C4-2B (cell line): Measurements from ENCODE around the gene FAM20C.

ENCODE experiments used
- H3K27ac ChIP-seq: fragments of 450-650 bp; 2 replicates; pipeline ENCODE4 v1.5.1; 2017
- ZFX ChIP-seq: fragments of 450-650 bp; IDR thresholded peaks from 2 replicates; pipeline ENCODE4 v1.6.1; 2017
- TF ChIP-seq, protein P1 (sequence below): fragments of 450-650 bp; conservative IDR thresholded peaks from 2 replicates; pipeline ENCODE4 v1.5.1; 2017; ENCODE audit warnings: mild to moderate bottlenecking

The FAM20C gene

DNA sequence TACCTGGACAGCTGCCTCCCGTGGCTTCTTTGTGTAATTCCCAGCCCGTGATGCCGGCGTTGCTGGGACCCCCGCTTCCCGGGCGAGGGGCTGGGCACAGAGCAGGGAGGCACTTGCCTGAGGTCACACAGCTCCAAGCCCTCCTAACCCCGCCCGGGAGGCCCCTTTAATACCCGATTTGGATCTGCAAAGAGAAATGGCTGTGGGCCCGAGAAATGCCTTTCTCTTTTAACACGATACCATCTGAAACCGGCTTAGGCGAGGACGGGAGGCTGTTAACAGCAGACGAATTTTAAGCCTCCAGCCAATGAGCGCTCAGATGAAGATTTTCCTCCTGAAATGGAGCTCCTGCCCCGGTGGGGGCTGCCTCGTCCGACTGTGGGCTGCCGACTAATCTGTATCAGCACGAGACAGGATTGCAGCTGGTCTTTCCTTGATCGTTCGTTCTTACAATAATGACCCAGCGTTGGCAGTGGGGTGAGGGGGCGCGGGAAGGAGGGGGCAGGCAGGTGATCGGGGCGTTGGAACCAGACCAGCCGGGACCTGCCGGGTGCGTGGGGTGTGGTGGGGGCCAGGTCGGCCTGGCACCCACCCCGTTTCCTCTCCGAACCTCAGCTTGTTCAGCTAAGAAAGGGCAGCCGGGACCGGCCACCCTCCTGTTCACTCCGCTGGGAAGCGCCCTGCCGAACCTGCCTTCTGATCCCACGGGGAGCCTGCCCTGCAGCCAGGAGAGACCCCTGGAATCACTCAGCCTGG is 61.4 kb downstream of the FAM20C start:
- H3K27ac ChIP-seq = no peak overlapping the region
- TF ChIP-seq, protein P1, sequence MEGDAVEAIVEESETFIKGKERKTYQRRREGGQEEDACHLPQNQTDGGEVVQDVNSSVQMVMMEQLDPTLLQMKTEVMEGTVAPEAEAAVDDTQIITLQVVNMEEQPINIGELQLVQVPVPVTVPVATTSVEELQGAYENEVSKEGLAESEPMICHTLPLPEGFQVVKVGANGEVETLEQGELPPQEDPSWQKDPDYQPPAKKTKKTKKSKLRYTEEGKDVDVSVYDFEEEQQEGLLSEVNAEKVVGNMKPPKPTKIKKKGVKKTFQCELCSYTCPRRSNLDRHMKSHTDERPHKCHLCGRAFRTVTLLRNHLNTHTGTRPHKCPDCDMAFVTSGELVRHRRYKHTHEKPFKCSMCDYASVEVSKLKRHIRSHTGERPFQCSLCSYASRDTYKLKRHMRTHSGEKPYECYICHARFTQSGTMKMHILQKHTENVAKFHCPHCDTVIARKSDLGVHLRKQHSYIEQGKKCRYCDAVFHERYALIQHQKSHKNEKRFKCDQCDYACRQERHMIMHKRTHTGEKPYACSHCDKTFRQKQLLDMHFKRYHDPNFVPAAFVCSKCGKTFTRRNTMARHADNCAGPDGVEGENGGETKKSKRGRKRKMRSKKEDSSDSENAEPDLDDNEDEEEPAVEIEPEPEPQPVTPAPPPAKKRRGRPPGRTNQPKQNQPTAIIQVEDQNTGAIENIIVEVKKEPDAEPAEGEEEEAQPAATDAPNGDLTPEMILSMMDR = no peak
- TF ChIP-seq ZFX = no peak

DNA sequence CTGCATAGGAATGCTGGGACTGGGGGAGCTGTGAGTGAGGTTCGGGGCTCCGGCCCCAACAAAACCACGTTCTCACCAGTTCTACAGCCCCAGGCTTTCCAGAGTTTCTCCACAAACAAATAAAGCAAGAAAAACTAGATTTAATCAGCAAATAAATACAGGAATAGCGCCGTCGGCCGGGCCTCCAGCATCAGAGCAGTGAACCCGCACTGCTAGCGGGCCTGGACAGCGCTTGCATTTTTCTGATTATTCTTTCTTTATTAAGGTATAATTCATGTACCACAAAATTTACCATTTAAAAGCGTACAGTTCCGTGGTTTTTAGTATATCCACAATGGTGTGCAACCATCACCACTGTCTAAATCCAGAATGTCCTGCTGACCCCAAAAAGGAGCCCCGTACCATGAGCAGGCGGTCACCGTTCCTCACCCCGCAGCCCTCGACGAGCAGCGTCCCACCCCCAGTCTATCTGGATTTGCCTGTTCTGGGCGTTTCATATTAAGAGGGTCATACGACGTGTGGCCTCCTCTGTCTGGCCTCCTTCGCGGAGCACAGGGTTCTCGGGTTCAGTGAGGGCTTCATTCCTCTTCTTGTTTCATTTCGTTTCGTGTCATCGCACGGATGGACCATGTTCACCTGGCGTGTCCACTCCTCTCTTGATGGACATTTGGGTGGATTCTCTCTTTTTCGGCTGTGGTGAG is 62.1 kb downstream of the FAM20C start:
- H3K27ac ChIP-seq = no peak overlapping the region
- TF ChIP-seq, protein P1 = no peak

DNA sequence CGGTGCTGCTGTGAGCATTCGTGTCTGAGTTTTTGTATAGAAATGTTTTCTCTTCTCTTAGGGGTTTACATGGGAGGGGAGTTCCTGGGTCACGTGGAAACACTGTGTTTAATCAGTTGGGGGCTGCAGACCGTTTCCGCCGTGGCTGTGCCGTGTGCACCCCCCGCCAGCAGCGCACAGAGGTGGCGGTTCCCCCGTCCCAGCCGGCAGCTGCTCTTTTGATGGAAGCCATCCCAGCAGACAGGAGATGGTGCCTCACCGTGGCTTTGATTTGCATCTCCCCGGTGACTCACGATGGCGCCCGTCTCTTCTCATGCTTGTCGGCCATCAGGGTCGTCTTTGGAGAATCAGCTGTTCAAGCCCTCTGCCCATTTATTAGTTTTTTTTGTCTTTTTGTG is 62.7 kb downstream of the FAM20C start:
- H3K27ac ChIP-seq = no peak overlapping the region
- no peak for TF ChIP-seq ZFX
- TF ChIP-seq, protein P1 = no peak

DNA sequence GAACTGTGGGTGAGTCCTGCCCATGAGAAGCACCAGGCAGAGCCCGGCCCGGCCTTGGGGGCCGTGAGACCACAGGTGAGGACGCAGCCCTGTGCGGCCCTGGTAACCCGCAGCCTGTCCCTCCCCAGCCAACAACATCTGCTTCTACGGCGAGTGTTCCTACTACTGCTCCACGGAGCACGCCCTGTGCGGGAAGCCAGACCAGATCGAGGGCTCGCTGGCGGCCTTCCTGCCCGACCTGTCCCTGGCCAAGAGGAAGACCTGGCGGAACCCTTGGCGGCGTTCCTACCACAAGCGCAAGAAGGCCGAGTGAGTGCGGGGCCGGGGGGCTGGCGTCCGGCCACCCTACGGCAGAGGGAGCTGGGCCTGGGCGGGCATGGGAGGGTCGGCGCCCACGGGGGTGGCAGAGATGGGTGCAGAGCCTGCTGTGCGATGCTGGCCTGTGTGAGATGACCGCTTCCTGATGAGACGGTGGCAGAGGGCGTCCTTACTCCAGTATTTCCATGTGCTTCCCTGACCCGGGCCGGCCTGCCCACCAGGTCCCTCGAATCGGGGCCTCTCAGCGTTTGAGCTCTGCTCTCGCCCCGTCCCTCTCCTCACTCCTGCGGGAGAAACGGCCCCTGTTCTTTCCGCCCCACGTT is 63.5 kb downstream of the FAM20C start:
- TF ChIP-seq, protein P1 = no peak
- TF ChIP-seq ZFX = no peak
- no peak overlapping the region for H3K27ac ChIP-seq

- no peak overlapping the region for H3K27ac ChIP-seq
These were observed 64.1 kb downstream of the FAM20C start for GRCh38 chr7:256461-256940.

GRCh38 chr7:256981-257646 is 64.7 kb downstream of the FAM20C start:
- TF ChIP-seq ZFX = no peak
- TF ChIP-seq, protein P1 = no peak
- no peak overlapping the region for H3K27ac ChIP-seq

More at GRCh38 chr7:256461-256940, 64.1 kb downstream of the FAM20C start:
- TF ChIP-seq, protein P1 = no peak
- no peak for TF ChIP-seq ZFX
